Nephron progenitor cell (in vitro differentiated cells): ENCODE measurements around the gene BCL2L13.

Source experiments
- DNase-seq: peaks from one replicate; pipeline ENCODE4 v3.0.0; 2021
- H3K27ac Mint-ChIP-seq: 2 replicates; pipeline ENCODE4 v1.8.0; 2021; ENCODE audit warnings: mild to moderate bottlenecking, moderate library complexity, mixed read lengths
- H3K27me3 Mint-ChIP-seq: 2 replicates; pipeline ENCODE4 v1.8.0; 2021; ENCODE audit warnings: mild to moderate bottlenecking, low read depth, mixed read lengths; ENCODE audit not compliant: poor library complexity
- H3K36me3 Mint-ChIP-seq: 2 replicates; pipeline ENCODE4 v1.8.0; 2021; ENCODE audit warnings: low read depth, mixed read lengths
- H3K4me1 Mint-ChIP-seq: 2 replicates; pipeline ENCODE4 v1.8.0; 2021; ENCODE audit warnings: mixed read lengths
- H3K4me3 Mint-ChIP-seq: 2 replicates; pipeline ENCODE4 v1.8.0; 2021; ENCODE audit warnings: mild to moderate bottlenecking, moderate library complexity, mixed read lengths
- H3K9me3 Mint-ChIP-seq: 2 replicates; pipeline ENCODE4 v1.8.0; 2021; ENCODE audit warnings: mild to moderate bottlenecking, moderate library complexity, mixed read lengths
- TF ChIP-seq, protein P1 (sequence below): fragments of 200-600 bp; sonication (generic); IDR thresholded peaks from 2 replicates; pipeline ENCODE4 v1.5.0; 2021; ENCODE audit warnings: antibody characterized with exemption

BCL2L13 gene

DNA sequence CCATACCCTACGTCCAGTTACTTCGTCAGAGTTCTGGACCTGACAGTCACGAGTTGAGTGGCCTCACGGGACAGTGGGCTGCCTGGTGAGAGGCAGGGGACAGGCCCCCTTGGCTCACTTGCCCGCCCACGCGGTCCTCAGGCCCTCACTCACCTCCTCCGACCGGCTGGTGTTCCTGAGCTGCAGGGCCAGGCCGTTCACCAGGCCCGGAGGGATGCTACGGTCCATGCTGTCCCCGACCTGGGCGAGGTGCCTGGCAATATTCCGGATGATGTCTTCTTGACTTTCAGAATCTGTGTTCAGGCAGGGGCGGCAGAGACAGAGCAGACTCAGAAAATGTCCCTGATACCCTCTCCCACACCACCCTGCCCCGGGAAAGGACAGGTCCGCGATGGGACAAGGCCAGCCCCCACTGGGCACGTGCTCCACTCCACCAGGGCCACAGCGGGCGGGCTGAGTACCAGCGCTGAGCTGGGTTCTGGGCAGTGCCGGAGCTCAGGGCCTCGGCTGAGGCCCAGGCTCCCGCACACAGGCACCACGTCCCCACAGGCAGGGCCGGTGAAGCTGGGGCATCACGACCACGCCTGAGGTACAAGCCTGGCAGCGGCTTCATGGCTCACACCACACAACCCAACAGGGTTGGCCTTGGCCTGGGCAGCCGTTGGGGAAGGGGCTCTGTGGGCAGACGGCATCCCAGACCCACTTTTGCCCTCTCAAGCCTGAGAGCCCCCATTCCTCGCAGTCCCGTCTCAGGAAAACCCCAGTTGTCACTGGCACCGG, 100.8 kb downstream of the BCL2L13 start:
- no peaks in the 10 kb centered on the region for H3K27me3 Mint-ChIP-seq
- peaks cover 11% of the 10 kb centered on the region for H3K36me3 Mint-ChIP-seq
- H3K27ac Mint-ChIP-seq, result peak overlapping the region; percentile 71
- H3K4me3 Mint-ChIP-seq, result no peak overlapping the region
- no peak for DNase-seq
- H3K4me1 Mint-ChIP-seq, result peaks cover 3% of the 10 kb centered on the region
- TF ChIP-seq, protein P1, sequence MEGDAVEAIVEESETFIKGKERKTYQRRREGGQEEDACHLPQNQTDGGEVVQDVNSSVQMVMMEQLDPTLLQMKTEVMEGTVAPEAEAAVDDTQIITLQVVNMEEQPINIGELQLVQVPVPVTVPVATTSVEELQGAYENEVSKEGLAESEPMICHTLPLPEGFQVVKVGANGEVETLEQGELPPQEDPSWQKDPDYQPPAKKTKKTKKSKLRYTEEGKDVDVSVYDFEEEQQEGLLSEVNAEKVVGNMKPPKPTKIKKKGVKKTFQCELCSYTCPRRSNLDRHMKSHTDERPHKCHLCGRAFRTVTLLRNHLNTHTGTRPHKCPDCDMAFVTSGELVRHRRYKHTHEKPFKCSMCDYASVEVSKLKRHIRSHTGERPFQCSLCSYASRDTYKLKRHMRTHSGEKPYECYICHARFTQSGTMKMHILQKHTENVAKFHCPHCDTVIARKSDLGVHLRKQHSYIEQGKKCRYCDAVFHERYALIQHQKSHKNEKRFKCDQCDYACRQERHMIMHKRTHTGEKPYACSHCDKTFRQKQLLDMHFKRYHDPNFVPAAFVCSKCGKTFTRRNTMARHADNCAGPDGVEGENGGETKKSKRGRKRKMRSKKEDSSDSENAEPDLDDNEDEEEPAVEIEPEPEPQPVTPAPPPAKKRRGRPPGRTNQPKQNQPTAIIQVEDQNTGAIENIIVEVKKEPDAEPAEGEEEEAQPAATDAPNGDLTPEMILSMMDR, result no peak
- H3K9me3 Mint-ChIP-seq, result no peaks in the 10 kb centered on the region

DNA sequence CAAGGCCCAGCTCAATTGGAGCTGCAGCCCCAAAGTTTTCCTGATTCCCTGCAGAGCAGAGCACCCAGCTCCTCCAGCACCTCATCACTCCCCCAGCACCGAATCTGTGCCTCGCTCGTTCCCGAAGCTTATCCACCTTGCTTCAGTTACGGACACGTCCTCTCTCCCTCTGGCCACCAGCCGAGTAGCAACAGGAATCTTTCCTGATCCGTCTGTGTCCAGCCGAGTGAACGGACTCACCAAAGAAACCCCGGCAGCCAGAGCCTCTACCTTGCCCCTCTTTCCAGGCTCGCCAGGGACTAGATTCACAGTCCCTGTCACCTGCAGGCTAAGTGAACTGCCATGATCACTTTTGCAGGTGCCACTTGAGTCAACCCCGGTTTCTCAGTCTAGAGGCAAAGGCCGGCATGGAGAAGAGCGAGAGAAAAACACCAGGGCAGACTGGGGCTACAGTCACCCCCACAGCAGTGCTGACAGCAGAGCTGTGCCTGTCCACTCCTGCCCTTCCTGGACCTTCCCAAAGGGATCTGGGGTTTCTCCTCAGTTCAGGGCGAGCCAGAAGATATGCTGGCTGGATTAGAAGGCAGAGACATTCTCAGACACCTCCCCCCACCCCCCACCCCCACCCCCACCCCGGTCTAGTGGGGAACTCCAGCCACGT, 103.4 kb downstream of the BCL2L13 start:
- Mint-ChIP-seq H3K27me3 (peaks cover 2% of the 10 kb centered on the region), H3K36me3 (peaks cover 17% of the 10 kb centered on the region), H3K4me1 (peaks cover 7% of the 10 kb centered on the region), H3K4me3 (no peak overlapping the region), H3K9me3 (no peaks in the 10 kb centered on the region), H3K27ac (peak overlapping the region; percentile 86)
- DNase-seq, result no peak
- TF ChIP-seq, protein P1, result no peak

DNA sequence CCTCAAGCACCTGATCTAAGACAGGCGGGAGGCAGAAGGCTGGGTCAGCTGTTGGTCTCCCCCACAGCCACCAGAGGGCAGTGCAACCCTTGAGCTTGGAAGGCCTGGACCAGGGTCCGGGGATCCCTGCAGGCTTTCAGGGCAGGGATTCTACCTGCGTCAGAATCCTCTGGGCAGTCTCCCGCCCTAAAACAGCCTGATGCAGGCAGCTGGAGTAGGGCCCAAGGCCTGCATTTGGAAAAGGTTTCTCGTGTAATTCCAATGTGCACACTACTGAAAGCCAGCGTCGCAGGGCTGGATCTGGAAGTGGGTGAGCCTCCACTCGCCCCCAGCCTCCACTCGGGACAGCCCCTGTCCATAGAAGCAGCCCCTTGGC, 104.0 kb downstream of the BCL2L13 start:
- peaks cover 14% of the 10 kb centered on the region for H3K36me3 Mint-ChIP-seq
- peaks cover 2% of the 10 kb centered on the region for H3K27me3 Mint-ChIP-seq
- H3K9me3 Mint-ChIP-seq, result no peaks in the 10 kb centered on the region
- H3K27ac Mint-ChIP-seq, result no peak overlapping the region
- peaks cover 7% of the 10 kb centered on the region for H3K4me1 Mint-ChIP-seq
- no peak overlapping the region for H3K4me3 Mint-ChIP-seq
- TF ChIP-seq, protein P1, result peak; percentile 71
- peak; percentile 88 for DNase-seq

DNA sequence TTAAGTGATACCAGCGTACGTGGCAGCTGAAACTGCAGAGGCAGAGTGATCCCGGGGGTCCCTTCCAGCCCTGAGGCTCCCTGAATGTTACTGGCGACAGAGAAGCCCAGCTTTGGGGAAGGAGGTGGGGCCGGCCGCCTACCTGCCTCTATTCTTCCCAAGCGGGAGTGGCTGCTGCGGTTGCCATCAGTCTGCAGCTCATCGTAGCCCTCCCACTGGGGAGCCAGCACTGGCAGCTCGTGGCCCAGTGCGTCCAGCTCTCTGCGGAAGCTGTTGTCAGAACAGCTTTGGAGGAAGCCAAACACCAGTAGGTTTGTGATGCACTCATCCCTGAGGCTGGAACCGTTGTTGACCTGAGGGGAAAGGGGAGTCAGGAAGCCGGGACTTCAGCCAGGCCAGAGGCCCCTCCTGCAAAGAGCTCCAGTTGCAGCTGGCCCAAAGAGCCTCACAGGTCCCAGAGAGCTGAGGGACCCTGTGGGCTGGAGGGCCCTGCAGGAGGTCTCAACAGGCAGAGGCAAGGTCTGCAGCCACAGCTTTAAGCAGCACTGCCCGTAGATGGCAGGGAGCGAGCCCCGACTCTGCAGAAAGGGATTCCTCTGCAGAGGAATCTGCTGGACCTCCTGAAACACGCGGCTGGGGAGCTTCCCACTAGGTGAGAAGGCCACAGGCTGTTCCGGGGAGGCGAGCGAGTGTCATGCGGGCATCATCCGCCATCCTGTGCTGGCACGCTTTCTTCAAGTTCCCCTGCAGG, 105.3 kb downstream of the BCL2L13 start:
- no peaks in the 10 kb centered on the region for H3K9me3 Mint-ChIP-seq
- no peak overlapping the region for H3K27ac Mint-ChIP-seq
- peaks cover 2% of the 10 kb centered on the region for H3K27me3 Mint-ChIP-seq
- H3K4me3 Mint-ChIP-seq, result no peak overlapping the region
- H3K36me3 Mint-ChIP-seq, result peaks cover 11% of the 10 kb centered on the region
- H3K4me1 Mint-ChIP-seq, result peaks cover 7% of the 10 kb centered on the region
- DNase-seq, result no peak
- TF ChIP-seq, protein P1, result no peak

DNA sequence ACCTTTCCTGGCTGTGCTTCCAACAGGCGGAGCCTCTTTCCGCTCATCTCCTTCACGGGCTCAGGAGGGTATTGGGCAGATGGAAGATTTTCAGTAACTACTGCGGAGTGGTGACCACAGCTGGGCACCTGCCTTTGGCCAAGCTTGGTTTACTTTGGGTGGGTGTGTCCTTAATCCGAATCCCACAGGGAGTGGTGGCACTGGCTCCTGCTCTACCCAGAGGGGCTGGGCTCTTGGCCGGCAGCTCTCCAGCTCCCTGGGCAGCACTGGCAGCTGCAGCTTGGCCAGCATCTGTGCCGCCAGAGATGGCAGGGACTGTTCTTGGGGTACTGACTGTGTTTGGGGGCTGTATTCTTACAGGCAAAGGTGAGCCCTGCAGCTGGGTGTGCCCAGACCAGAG, 105.9 kb downstream of the BCL2L13 start:
- Mint-ChIP-seq H3K4me1 (peaks cover 7% of the 10 kb centered on the region), H3K9me3 (no peaks in the 10 kb centered on the region), H3K36me3 (peaks cover 13% of the 10 kb centered on the region), H3K4me3 (no peak overlapping the region), H3K27ac (no peak overlapping the region), H3K27me3 (peaks cover 2% of the 10 kb centered on the region)
- TF ChIP-seq, protein P1, result no peak
- no peak for DNase-seq
